AG10803 (cell line): ENCODE results near the gene MAEA.

Experiments used
- DNase-seq: peaks from one replicate; pipeline ENCODE4 v3.0.0; 2010; ENCODE audit warnings: low read depth
- H3K4me3 ChIP-seq: 2 replicates; pipeline ENCODE4 v1.5.1; 2011; ENCODE audit warnings: mild to moderate bottlenecking, low read length, control low read depth
- CTCF ChIP-seq: conservative IDR thresholded peaks from 2 replicates; pipeline ENCODE4 v1.5.1; 2011; ENCODE audit warnings: mild to moderate bottlenecking, low read length, control low read depth, inconsistent platforms

The MAEA gene

GRCh38 chr4:1251773-1252066, 38.0 kb upstream of the MAEA start:
- no peak for DNase-seq
- H3K4me3 ChIP-seq: no peak overlapping the region
- no peak for TF ChIP-seq CTCF

GRCh38 chr4:1252928-1253492, 36.7 kb upstream of the MAEA start:
- no peak for DNase-seq
- no peak overlapping the region for H3K4me3 ChIP-seq
- TF ChIP-seq CTCF: no peak

GRCh38 chr4:1253831-1254230, 35.9 kb upstream of the MAEA start:
- H3K4me3 ChIP-seq: no peak overlapping the region

GRCh38 chr4:1255151-1255550, 34.5 kb upstream of the MAEA start:
- TF ChIP-seq CTCF: no peak
- H3K4me3 ChIP-seq: no peak overlapping the region
- peak; percentile 27 for DNase-seq

More at GRCh38 chr4:1253831-1254230, 35.9 kb upstream of the MAEA start:
- DNase-seq: no peak
- TF ChIP-seq CTCF: no peak

GRCh38 chr4:1255699-1256098, 34.0 kb upstream of the MAEA start:
- no peak for DNase-seq
- H3K4me3 ChIP-seq: no peak overlapping the region
- TF ChIP-seq CTCF: no peak

GRCh38 chr4:1258457-1258856, 31.2 kb upstream of the MAEA start:
- DNase-seq: no peak
- no peak overlapping the region for H3K4me3 ChIP-seq
- TF ChIP-seq CTCF: 0 out of 2 replicates have a peak, but pooled peaks have one; percentile 18

- TF ChIP-seq CTCF: no peak
- no peak for DNase-seq
- no peak overlapping the region for H3K4me3 ChIP-seq
Measured at GRCh38 chr4:1259966-1260365, 29.7 kb upstream of the MAEA start.
